Fibroblast of villous mesenchyme (primary cell): ENCODE results near the gene TRIM60. TPM values are rescaled to one million over a fixed set of nuclear protein-coding genes. Genes with fewer than 3 reads are reported as not detected.

ENCODE experiments used
- DNase-seq: peaks from one replicate; pipeline ENCODE4 v3.0.0-alpha.2; 2010; ENCODE audit warnings: low read depth
- H3K4me3 ChIP-seq: 2 replicates; pipeline ENCODE4 v1.5.1; 2011; ENCODE audit warnings: low read depth, mild to moderate bottlenecking, low read length
- total RNA-seq: library from RNA; depleted of rRNA; stranded (reverse); fragments of >200 nt; gene quantifications from 2 replicates; pipeline ENCODE4 v1.2.3, GENCODE V29; 2012
- TF ChIP-seq, protein P1 (sequence below): IDR thresholded peaks from 2 replicates; pipeline ENCODE4 v1.5.1; 2012; ENCODE audit warnings: low read depth, mild to moderate bottlenecking, low read length; ENCODE audit not compliant: insufficient read depth

The TRIM60 gene
- total RNA-seq, 1 donor, result under 0.01 TPM

DNA sequence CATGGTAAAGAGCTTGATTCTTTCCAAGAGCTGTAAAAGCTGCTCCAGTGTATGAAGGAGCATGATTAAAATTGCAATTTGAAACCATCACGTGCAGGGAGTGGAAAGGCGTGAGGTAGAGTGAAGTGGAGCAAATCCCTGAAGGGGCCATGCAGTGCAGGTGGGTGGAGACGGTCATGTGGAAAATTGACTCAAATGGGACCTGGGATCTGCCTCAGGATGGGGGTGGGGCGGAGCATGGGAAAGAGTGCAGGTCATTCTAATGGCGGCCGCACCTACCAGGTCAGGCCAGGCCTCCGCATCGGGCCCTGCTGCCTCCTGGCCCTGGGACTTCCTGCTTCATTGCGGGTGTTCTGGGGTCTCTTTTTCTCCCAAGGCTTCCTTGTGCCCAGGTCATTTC is 25.3 kb upstream of the TRIM60 start:
- H3K4me3 ChIP-seq, result no peak overlapping the region
- TF ChIP-seq, protein P1, sequence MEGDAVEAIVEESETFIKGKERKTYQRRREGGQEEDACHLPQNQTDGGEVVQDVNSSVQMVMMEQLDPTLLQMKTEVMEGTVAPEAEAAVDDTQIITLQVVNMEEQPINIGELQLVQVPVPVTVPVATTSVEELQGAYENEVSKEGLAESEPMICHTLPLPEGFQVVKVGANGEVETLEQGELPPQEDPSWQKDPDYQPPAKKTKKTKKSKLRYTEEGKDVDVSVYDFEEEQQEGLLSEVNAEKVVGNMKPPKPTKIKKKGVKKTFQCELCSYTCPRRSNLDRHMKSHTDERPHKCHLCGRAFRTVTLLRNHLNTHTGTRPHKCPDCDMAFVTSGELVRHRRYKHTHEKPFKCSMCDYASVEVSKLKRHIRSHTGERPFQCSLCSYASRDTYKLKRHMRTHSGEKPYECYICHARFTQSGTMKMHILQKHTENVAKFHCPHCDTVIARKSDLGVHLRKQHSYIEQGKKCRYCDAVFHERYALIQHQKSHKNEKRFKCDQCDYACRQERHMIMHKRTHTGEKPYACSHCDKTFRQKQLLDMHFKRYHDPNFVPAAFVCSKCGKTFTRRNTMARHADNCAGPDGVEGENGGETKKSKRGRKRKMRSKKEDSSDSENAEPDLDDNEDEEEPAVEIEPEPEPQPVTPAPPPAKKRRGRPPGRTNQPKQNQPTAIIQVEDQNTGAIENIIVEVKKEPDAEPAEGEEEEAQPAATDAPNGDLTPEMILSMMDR, result no peak
- DNase-seq, result no peak

DNA sequence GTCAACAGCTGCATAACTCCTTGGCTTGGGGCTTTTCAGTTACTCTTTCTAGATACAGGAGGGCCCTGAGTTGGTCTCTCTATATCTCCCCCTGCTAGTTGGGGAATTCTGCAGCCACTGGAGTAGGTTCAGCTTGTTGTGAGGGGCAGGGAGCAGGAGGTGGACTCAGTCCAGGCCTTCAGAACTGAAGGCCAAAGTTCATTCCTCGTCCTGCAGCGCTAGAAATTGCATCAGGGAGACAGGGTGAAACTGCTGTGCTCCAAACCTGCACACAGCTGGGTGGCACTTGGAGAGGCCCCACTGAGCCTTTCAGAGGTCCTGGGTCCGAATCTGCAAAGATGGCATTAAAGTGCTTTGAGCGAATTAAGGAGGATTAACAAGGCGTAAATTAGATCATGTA is 24.9 kb upstream of the TRIM60 start:
- no peak overlapping the region for H3K4me3 ChIP-seq
- no peak for DNase-seq
- TF ChIP-seq, protein P1, result no peak

DNA sequence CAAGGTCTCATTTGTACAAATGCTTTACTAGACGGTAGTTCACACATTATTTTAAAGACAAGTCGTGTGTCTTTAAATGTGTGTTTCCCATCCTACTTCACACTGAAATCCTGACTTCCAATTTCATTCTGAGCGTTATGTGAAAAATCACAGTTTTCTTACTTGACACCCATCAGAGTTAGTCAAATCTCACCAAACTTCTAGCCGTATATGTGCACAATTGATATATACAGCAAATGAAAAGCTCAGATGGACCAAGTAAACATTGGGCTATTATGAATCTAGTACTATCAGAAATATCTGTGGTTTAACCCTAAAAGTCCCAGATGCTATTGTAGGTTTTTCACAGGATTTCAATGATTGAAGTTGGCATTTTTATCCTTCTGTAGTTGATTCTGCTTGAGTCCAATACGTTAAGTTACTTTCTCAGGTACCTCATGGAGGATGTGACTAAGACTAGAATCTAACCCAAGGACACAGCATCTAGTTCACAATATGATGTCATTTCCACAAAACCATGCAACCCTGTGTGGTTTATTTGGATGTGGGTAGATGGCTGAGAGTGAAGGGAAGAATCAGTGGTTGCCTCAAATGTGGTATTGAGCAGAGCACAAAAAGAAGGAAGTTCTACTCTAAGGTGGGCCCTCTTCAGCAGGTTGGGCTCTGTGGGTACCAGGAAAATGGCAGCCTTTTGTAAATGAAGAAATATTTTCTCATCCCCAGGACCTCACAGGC is 22.1 kb upstream of the TRIM60 start:
- TF ChIP-seq, protein P1, result no peak

DNA sequence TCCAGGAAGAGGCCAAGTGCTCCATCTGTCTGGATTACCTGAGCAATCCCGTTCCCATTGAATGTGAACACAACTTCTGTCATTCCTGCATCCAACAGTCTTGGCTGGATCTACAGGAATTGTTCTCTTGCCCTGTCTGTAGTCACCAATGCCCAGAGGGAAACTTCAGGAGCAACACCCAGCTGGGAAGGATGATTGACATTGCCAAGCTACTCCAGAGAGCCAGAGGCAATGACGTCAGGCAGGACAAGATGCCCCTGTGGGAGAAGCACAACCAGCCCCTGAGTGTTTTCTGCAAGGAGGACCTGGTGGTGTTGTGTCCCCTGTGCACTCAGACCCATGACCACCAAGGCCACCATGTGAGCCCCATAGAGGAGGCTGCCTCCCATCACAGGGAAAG is 21.3 kb upstream of the TRIM60 start:
- TF ChIP-seq, protein P1, result no peak
- DNase-seq, result no peak
- no peak overlapping the region for H3K4me3 ChIP-seq

More for the DNA sequence above, 22.1 kb upstream of the TRIM60 start:
- H3K4me3 ChIP-seq, result no peak overlapping the region
- no peak for DNase-seq

DNA sequence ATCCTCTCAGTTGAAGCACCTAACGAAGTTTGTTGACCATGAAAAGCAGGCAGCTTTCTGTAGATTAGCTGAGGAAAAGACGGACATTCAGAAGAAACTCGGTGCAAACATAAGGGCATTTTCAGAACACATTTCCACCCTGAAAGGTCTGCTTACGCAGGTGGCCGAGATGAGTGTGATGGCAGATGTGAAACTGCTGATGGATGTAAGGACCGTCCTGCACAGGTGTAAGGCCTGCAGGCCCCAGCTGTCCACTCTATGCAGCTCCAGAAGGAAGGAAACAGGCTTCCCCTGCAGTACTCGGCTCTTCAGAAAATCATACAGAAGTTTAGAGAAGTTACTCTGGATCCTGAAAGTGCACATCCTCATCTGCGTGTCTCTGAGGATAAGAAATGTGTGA is 20.8 kb upstream of the TRIM60 start:
- no peak overlapping the region for H3K4me3 ChIP-seq
- no peak for DNase-seq
- TF ChIP-seq, protein P1, result no peak

DNA sequence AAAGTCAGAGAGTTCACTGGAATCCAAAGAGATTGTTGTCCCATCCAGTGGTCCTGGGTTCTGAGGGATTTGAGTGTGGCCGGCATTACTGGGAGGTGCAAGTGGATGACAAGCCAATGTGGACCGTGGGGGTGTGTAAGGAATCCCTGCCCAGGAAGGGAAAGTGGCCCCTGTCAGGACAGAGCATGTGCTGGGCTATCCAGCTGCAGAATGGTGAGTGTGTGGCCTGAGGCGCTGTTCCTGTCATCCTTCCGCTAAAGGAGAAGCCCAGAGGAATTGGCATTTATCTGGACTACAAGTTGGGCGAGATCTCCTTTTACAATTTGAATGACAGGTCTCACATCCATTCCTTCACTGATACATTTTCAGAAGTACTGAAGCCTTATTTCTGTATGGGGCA is 20.4 kb upstream of the TRIM60 start:
- TF ChIP-seq, protein P1, result no peak
- H3K4me3 ChIP-seq, result no peak overlapping the region
- DNase-seq, result no peak

DNA sequence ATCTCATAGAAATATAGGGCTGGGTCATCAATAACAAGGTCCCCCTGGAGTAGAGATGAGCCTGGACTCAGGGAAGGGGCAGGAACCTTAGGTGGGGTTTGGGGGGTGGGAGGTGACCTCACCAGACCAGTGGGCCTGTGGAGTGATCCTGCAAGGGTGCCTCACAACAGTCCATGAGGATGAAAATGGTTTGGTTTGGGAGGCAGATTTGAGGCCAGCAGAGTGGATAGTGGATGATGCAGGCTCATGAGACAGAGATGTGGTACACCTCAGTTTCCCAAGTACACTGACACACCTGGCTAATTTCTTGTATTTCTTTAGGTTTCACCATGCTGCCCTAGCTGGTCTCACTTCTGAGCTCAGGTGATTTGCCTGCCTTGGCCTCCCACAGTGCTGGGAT is 18.1 kb upstream of the TRIM60 start:
- TF ChIP-seq, protein P1, result no peak
- no peak for DNase-seq
- H3K4me3 ChIP-seq, result no peak overlapping the region
